Measurements from ENCODE around the gene TSPAN1.

The TSPAN1 gene

GRCh38 chr1:46174448-46175231, at the start of gene TSPAN1:
TSS of gene TSPAN1 (plus strand) at chr1:46175087. CDS start at chr1:46181108, 6,021 bp downstream.
- peak; percentile 35 for DNase-seq

GRCh38 chr1:46128344-46128743, 46.5 kb upstream of the TSPAN1 start:
- no peak for DNase-seq

GRCh38 chr1:46130121-46130520, 44.8 kb upstream of the TSPAN1 start:
- no peak for DNase-seq

- no peak for DNase-seq
Measured at GRCh38 chr1:46130606-46131005, 44.3 kb upstream of the TSPAN1 start.

GRCh38 chr1:46131093-46131492, 43.8 kb upstream of the TSPAN1 start:
- DNase-seq, result no peak

- DNase-seq, result peak; percentile 28
Measured at GRCh38 chr1:46131712-46132528, 43.0 kb upstream of the TSPAN1 start.

- DNase-seq, result peak; percentile 99
Measured at GRCh38 chr1:46132529-46133180, 42.2 kb upstream of the TSPAN1 start, which contains the start of gene PIK3R3. TSS of gene PIK3R3 (minus strand) at chr1:46132629. CDS start at chr1:46131952, 677 bp downstream.

GRCh38 chr1:46133181-46133658, 41.7 kb upstream of the TSPAN1 start:
- DNase-seq, result no peak

GRCh38 chr1:46133781-46134350, 41.0 kb upstream of the TSPAN1 start:
- no peak for DNase-seq

- DNase-seq, result peak; percentile 73
Measured at GRCh38 chr1:46134660-46135331, 40.1 kb upstream of the TSPAN1 start.

GRCh38 chr1:46136711-46137110, 38.2 kb upstream of the TSPAN1 start:
- no peak for DNase-seq

- DNase-seq, result peak; percentile 41
Measured at GRCh38 chr1:46137916-46138315, 37.0 kb upstream of the TSPAN1 start.

GRCh38 chr1:46148318-46148717, 26.6 kb upstream of the TSPAN1 start:
- DNase-seq, result no peak

GRCh38 chr1:46150085-46150484, 24.8 kb upstream of the TSPAN1 start:
- no peak for DNase-seq

GRCh38 chr1:46152016-46152415, 22.9 kb upstream of the TSPAN1 start:
- peak; percentile 62 for DNase-seq

- DNase-seq, result no peak
Measured at GRCh38 chr1:46153228-46153627, 21.7 kb upstream of the TSPAN1 start.

GRCh38 chr1:46153732-46154131, 21.2 kb upstream of the TSPAN1 start:
- no peak for DNase-seq

- DNase-seq, result no peak
Measured at GRCh38 chr1:46157916-46158311, 17.0 kb upstream of the TSPAN1 start.

GRCh38 chr1:46158312-46159281, 16.3 kb upstream of the TSPAN1 start:
- no peak for DNase-seq

GRCh38 chr1:46159516-46159915, 15.4 kb upstream of the TSPAN1 start:
- no peak for DNase-seq

GRCh38 chr1:46160212-46160611, 14.7 kb upstream of the TSPAN1 start:
- DNase-seq, result no peak

Measured in fibroblast of skin of right quadriceps (primary cell).